ENCODE results near the gene MAP3K20.
"Not testable (repeated sequence)": the region's sequence is repeated elsewhere in the genome, so short reads cannot be mapped to it uniquely, and the experiment has no call there.

The MAP3K20 gene

DNA sequence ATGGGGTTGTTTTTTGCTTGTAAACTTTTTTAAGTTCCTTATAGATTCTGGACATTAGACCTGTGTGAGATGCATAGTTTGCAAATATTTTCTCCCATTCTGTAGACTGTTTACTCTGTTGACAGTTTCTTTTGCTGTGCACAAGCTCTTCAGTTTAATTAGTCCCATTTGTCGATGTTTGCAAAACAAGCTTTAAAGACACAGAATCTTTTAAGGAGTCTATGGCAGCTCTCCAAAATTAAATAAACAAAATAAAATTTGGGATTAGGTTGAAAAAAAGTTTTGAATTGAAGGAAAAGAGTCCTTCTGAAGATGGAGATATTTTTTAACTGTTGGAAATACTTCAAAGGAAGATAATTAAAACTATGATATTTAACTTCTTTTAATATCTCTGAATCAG, 88.8 kb downstream of the MAP3K20 start:
- no peak for DNase-seq (ENCODE audit: low read depth in 2 of 2)
- no peak for TF ChIP-seq CTCF (IDR thresholded peaks at IDR 0.05; ENCODE audit: low read depth, low read length)
- H3K4me3 ChIP-seq (replicated peaks in 1 of 2; ENCODE audit: low read depth in 2 of 2, low read length in 2 of 2) = no peak overlapping the region

DNA sequence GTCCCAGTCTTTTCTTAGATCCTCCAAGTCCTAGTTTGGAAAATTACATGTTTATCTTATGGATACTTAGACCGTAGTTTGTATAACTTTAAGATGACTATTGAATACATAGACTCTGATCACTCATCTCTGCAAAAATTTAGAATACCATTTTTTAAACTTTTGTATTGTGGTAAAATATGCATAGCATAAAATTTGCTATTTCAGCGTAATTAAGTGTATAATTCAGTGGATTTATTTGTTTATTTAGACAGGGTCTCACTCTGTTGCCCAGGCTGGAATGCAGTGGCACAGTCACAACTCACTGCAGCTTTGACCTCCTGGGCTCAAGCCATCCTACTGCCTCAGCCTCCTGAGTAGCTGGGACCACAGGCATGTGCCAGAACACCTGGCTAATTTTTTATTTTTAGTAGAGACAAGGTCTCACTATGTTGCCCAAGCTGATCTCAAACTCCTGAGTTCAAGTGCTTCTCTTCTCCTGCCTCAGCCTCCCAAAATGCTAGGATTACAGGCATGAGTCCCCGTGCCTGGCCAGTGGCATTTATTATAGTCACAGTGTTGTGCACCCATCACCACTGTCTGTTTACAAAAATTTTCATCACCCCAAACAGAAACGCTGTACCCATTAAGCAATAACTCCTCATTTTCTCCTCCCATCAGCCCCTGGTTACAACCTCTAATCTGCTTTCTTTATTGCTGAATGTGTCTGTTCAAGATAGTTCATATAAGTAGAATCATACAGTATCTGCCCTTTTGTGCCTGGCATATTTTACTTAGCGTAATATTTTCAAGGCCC, 90.0 kb downstream of the MAP3K20 start:
- no peak overlapping the region for H3K4me3 ChIP-seq (replicated peaks in 1 of 2; ENCODE audit: low read depth in 2 of 2, low read length in 2 of 2)
- TF ChIP-seq CTCF (IDR thresholded peaks at IDR 0.05; ENCODE audit: low read depth, low read length) = no peak
- DNase-seq (ENCODE audit: low read depth in 2 of 2) = no peak

- DNase-seq (ENCODE audit: low read depth in 2 of 2) = no peak
- no peak overlapping the region for H3K4me3 ChIP-seq (replicated peaks in 1 of 2; ENCODE audit: low read depth in 2 of 2, low read length in 2 of 2)
- no peak for TF ChIP-seq CTCF (IDR thresholded peaks at IDR 0.05; ENCODE audit: low read depth, low read length)
Measured at GRCh38 chr2:173171321-173171720, 95.7 kb downstream of the MAP3K20 start.

DNA sequence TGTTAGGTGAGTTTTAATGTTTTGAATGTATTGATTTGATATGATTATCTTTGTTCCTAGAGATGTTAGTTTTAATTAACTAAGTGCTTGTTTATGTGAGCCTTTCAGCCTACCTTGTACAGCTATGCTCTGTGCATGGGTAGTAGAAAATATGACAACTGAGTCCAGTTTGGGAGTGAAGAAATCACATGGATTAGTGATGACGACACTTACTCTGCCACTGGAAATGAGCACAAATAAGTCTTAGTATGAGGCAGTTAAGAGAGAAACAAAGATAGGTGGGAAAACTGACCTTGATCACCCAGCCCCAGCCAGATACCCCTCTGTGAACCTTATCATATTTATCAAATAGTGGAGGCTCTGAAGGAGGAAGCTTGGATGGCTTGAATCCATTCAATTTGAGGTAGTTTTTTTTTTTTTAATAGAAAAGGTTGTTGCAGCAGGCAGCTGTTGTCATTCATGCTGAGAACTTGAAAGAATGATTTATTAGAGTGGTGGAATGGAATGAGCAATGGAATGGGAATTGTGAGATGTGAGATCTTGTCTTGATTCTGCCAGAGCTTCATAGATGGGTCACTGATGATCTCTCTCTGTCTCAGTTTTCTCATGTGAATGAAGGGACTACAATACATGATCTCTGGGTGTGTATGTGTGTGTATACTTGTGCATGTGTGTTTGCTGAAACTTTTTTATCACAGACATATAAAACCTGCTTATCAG, 96.4 kb downstream of the MAP3K20 start:
- TF ChIP-seq CTCF (IDR thresholded peaks at IDR 0.05; ENCODE audit: low read depth, low read length) = no peak
- no peak overlapping the region for H3K4me3 ChIP-seq (replicated peaks in 1 of 2; ENCODE audit: low read depth in 2 of 2, low read length in 2 of 2)
- DNase-seq (ENCODE audit: low read depth in 2 of 2) = peak in 1 of 2 donors; percentile 20

- H3K4me3 ChIP-seq (replicated peaks in 1 of 2; ENCODE audit: low read depth in 2 of 2, low read length in 2 of 2); DNase-seq (ENCODE audit: low read depth in 2 of 2): not testable (repeated sequence)
Measured at GRCh38 chr2:173174339-173174738, 98.7 kb downstream of the MAP3K20 start.

DNA sequence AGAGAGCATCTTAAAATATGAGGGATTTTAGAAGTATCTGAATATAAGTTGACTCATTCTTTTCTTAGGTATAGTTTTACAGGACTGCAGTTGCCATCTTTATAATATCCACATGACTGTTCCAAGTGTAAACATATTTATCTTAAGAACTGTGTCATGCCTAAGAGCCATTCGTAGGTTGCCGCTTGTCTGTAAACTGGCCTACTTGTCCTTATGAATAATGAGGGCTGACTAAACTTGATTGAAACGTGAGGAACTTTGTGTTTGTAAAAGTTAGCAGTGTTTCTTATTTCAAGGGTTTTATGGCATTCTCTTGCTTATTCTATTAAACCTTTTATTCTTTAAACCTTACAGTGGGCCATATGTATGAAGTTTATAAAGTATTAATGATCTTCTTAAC, 99.6 kb downstream of the MAP3K20 start:
- TF ChIP-seq CTCF (IDR thresholded peaks at IDR 0.05; ENCODE audit: low read depth, low read length) = no peak
- no peak overlapping the region for H3K4me3 ChIP-seq (replicated peaks in 1 of 2; ENCODE audit: low read depth in 2 of 2, low read length in 2 of 2)
- DNase-seq (ENCODE audit: low read depth in 2 of 2) = peak; percentile 45 to 72

GRCh38 chr2:173181982-173182381, 106.3 kb downstream of the MAP3K20 start:
- no peak for TF ChIP-seq CTCF (IDR thresholded peaks at IDR 0.05; ENCODE audit: low read depth, low read length)
- no peak for DNase-seq (ENCODE audit: low read depth in 2 of 2)
- no peak overlapping the region for H3K4me3 ChIP-seq (replicated peaks in 1 of 2; ENCODE audit: low read depth in 2 of 2, low read length in 2 of 2)

Measured in cardiac fibroblast (primary cell).